HG03060 (cell line): ENCODE measurements around the gene TC2N.
"Not testable (repeated sequence)": the region's sequence is repeated elsewhere in the genome, so short reads cannot be mapped to it uniquely, and the experiment has no call there.

Experiments used
- ATAC-seq: cut with Tn5 transposase; IDR thresholded peaks from one replicate; pipeline ENCODE4 v1.9.1; 2021; ENCODE audit warnings: low read depth, moderate number of reproducible peaks; ENCODE audit not compliant: unreplicated experiment

TC2N gene

DNA sequence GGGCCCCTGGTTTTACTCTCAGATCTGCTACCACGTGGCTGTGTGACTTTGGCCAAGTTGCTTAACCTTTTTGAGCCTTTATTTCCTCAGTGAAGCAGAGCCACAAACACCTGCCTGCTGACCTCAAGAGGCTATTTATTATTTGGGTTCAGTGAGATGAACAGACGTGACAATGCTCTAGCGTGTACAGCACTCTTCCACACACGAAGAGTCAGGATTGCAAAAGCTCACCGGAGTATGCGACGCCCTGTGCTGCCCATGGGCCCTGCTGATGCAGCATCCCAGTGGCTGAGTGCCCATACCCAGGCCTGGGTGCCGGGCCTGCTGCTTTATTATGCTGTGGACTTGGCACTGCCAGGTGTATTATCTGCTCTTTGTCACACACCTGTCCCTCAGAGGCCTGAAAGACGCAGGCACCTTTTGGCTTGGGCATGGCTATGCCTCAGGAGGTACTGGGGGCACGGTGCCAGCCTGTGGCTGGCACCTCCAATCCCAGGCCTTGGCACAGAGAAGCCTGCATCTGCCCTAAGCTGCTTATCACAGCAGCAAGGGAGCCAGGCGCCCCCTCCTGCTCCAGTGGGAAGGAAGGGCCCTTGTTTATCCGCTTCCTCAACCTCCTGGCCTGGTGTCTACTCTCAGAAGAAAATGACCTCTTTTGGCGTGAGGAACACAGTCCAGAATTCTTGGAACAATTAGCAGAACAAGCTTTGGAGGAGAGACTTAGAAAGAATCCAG lies 22.3 kb upstream of the TC2N start:
- ATAC-seq, result no peak

DNA sequence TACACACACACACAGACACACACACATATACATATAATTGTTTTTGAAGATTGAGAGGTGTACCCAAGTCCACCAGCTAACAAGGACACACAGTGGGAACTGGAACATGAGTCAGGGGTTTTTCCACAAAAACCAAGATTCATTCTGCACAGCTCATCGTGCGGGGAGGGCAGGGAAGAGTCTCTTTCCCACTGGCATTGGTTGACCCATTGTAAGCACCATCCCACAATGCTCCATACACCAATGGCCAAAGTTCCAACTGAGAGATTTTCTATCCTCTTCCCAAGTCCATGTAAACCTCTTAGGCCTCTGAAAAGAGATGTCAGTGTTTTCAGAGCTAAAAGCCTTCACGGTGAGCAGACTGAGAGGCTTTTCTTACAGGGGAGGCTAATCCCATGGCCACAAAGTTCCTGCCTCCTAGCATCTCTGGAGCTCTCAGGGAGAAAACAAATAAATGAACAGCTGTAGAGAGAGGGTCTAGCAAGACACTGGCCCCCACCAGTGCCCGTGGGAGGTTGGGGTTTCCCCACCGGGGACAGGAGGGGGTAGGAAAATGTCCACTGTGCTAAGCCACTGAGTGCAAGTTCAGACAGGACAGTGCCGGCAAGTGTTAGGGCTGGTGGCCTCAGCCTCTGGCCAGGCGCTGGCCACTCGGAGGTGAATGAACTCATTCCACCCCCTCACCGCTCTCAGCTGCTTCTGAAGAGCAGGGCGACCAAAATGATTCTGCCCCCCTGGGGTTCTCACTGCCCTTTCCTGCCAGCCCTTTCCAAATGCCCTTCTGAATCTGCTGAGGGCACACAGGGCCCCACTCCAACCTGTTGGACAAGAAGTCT lies 21.5 kb upstream of the TC2N start:
- ATAC-seq, result no peak

DNA sequence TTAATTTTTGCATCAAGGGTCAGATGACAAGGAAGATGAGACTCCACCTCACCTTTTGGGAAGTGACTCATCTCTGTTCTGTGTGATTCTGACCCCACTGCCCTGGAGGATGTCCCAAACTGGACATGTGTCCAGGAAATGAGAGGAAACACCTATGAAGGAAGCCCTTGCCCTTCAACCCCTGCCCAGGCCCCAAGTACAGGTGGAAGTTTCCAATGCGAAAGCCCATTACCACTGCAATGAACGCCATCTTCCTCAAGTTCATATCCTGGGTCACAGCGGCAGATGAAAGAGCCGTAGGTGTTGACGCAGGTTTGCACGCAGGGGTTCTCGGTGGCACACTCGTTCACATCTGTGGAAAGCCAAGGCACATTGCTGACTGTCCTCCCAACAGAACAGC lies 19.6 kb upstream of the TC2N start:
- ATAC-seq, result no peak

GRCh38 chr14:91885839-91886238 lies 18.5 kb upstream of the TC2N start:
- ATAC-seq, result no peak

GRCh38 chr14:91885113-91885712 lies 17.9 kb upstream of the TC2N start:
- ATAC-seq, result no peak

DNA sequence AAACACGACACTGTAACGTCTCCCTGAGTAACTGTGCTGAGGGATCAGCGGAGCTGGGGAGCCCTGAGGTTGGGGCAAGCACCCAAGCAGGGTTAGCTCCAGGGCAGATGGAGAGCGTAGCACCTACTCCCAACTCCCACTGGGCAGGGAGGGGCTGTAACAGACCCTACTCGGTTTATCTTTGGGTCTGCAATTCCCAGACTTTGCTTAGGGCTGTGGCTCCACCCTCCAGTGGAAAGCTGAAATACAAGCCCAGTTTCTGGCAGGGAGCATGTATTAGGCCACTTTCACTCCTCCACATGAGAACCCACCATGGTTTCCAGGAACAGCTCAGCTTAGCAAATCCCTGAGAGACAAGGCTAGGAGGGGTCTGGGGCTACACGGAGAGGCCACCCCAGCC lies 17.3 kb upstream of the TC2N start:
- ATAC-seq, result no peak

- ATAC-seq, result no peak
Measured at GRCh38 chr14:91883753-91884152, 16.4 kb upstream of the TC2N start.

DNA sequence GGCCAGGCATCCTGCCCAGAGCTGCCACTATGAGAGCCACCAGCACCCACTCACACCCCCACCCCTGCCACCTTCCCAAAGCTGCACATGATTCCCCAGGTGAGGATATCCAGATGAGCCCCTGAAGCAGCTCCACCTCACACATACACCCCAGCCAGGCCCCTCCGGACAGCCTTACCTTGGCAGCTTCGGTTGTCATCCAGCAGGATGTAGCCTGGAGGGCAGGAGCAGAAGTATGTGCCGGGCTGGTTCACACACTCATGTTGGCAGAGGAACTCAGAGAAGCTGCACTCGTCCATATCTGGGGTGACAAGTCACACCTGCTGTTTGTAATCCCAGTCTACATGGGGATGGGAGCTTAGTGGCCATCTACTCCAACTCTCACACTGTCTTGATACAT lies 15.4 kb upstream of the TC2N start:
- no peak for ATAC-seq

- ATAC-seq, result no peak
Measured at GRCh38 chr14:91882369-91882768, 15.0 kb upstream of the TC2N start.

- no peak for ATAC-seq
Measured at GRCh38 chr14:91879196-91879595, 11.9 kb upstream of the TC2N start.

- ATAC-seq, result no peak
Measured at GRCh38 chr14:91878274-91878673, 10.9 kb upstream of the TC2N start.

- ATAC-seq, result no peak
Measured at GRCh38 chr14:91877376-91877915, 10.1 kb upstream of the TC2N start.

- no peak for ATAC-seq
Measured at GRCh38 chr14:91876492-91876891, 9.2 kb upstream of the TC2N start.

- ATAC-seq, result no peak
Measured at GRCh38 chr14:91875525-91876286, 8.4 kb upstream of the TC2N start.

DNA sequence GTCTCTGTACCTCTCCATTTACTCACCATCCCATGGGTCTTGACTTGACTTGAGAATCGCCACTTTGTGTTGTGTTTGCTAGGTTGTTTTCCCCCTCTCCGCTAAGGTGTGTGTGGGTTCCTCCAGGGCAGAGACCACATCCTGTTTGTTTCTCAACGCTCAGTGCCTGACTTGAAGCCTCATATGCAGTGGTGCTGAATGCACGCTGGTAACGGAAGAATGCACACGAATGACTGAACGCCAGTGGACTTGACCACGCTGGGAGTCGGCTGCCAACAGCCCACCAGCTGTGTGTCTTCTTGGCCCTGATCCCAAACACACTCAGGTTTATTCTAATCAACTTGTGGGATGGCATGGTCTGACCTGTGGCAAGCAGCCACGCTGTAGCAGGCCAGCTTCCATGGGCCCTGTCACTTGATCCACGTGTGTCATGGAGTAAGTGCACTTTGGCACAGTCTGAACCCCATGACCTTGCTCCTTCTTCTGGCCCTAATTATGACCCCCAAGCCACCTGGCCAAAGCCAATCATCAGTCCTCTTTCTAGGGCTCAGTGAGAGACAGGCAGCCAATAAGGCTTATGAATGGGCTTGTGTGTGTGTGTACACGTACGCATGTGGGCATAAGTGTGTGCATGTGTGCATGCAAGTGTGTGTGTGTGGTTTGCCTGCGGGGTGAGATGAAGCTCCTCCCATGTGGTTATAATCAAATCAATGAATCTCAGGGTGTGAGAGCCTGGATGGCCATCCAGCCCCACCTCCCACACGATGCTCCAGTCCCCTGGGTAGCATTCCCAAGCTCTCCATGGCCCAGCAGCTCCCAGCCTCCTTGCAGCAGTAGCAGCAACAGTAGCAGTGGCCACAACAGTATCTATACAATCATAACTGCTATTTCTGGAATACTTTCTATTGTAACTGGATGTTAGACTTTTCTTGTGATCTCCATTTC lies 6.4 kb upstream of the TC2N start:
- ATAC-seq, result no peak

DNA sequence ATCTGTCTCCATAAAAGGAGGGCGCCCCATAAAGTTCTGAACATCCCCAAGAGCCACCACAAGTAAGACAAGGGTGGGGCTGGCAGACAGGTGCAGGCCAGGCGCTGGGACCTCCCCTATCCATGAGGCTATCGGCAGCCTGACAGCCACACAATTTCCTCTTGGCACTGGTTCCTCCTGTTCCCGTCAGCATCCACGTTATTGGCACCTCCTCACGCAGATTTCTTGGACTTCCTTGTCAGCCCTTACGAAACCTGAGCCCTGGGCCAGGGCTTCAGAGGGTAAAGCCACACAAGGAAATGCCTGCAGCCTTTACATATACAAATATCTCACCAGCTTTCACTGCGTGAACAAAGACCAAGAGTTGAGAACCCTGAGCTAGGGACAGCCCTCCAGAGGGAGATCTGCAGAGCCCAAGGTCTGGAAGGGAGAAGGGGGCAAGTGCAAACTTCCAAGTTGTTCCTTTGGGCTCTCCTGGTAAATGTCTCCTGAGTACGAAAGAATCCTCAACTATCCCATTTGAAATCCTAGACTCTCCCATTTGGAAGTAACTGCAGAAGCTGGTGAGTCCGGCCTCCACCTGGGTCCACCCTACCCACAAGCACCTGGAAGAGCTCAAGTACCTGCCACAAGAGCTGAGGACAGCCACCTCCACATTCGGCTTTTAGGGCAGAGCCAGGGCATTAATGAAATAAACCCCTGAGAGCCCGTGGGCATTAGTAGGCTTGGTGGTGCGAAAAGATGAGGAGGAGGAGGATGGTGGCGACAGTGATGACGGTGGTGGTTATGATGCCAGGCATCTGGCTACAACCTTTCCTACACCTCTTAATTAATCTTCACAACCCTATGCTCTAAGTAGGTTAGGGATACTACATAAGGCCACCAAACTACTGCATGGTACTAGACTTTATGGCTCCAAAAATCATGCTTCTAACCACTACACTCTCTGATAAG lies 5.5 kb upstream of the TC2N start:
- peak; percentile 6 for ATAC-seq

GRCh38 chr14:91872011-91872501 lies 4.7 kb upstream of the TC2N start:
- ATAC-seq, result peak; percentile 37

DNA sequence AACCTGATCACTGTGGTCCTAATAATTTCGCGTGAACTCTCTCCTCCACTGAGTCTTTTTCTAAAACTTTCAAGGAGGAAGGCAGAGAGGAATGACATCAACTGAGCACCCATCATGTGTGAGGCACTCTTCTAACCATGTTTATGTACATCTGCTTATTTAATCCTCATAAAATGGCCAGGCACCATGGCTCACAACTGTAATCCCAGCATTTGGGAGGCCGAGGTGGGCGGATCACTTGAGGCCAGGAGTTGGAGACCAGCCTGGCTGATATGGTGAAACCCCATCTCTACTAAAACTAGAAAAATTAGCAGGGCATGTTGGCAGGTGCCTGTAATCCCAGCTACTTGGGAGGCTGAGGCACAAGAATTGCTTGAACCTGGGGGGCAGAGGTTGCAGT lies 4.1 kb upstream of the TC2N start:
- ATAC-seq, result not testable (repeated sequence)
